Measurements from ENCODE around the gene ATP6V0E1. TPM values are rescaled to one million over a fixed set of nuclear protein-coding genes. Genes with fewer than 3 reads are reported as not detected.

Gene ATP6V0E1
- total and polyA plus RNA-seq, 2 of the 8 experiments (the other 6 are each of a cell fraction or from before 2014, with no cell fraction given) = 108 to 134 TPM

DNA sequence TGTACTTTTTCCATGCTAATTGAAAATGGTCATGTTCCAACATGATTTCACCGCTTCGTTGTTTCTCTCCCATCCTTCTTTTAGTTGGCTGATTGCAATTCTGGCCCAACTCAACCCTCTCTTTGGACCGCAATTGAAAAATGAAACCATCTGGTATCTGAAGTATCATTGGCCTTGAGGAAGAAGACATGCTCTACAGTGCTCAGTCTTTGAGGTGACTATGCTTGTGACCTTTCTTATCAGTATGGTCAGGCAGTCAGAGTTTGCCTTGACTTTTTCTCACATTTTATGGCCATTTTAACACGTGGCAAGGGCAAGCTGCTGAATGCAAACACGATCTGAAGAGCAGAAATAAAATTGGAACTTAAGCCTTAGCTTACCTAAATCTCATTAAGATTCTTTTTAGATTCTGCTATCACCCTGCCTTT, 36.6 kb downstream of the ATP6V0E1 start (continued):
- TF ChIP-seq, protein P1, sequence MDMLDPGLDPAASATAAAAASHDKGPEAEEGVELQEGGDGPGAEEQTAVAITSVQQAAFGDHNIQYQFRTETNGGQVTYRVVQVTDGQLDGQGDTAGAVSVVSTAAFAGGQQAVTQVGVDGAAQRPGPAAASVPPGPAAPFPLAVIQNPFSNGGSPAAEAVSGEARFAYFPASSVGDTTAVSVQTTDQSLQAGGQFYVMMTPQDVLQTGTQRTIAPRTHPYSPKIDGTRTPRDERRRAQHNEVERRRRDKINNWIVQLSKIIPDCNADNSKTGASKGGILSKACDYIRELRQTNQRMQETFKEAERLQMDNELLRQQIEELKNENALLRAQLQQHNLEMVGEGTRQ (IDR thresholded peaks at IDR 0.05; ENCODE audit: low read length) = no peak
- TF ChIP-seq, protein P2, sequence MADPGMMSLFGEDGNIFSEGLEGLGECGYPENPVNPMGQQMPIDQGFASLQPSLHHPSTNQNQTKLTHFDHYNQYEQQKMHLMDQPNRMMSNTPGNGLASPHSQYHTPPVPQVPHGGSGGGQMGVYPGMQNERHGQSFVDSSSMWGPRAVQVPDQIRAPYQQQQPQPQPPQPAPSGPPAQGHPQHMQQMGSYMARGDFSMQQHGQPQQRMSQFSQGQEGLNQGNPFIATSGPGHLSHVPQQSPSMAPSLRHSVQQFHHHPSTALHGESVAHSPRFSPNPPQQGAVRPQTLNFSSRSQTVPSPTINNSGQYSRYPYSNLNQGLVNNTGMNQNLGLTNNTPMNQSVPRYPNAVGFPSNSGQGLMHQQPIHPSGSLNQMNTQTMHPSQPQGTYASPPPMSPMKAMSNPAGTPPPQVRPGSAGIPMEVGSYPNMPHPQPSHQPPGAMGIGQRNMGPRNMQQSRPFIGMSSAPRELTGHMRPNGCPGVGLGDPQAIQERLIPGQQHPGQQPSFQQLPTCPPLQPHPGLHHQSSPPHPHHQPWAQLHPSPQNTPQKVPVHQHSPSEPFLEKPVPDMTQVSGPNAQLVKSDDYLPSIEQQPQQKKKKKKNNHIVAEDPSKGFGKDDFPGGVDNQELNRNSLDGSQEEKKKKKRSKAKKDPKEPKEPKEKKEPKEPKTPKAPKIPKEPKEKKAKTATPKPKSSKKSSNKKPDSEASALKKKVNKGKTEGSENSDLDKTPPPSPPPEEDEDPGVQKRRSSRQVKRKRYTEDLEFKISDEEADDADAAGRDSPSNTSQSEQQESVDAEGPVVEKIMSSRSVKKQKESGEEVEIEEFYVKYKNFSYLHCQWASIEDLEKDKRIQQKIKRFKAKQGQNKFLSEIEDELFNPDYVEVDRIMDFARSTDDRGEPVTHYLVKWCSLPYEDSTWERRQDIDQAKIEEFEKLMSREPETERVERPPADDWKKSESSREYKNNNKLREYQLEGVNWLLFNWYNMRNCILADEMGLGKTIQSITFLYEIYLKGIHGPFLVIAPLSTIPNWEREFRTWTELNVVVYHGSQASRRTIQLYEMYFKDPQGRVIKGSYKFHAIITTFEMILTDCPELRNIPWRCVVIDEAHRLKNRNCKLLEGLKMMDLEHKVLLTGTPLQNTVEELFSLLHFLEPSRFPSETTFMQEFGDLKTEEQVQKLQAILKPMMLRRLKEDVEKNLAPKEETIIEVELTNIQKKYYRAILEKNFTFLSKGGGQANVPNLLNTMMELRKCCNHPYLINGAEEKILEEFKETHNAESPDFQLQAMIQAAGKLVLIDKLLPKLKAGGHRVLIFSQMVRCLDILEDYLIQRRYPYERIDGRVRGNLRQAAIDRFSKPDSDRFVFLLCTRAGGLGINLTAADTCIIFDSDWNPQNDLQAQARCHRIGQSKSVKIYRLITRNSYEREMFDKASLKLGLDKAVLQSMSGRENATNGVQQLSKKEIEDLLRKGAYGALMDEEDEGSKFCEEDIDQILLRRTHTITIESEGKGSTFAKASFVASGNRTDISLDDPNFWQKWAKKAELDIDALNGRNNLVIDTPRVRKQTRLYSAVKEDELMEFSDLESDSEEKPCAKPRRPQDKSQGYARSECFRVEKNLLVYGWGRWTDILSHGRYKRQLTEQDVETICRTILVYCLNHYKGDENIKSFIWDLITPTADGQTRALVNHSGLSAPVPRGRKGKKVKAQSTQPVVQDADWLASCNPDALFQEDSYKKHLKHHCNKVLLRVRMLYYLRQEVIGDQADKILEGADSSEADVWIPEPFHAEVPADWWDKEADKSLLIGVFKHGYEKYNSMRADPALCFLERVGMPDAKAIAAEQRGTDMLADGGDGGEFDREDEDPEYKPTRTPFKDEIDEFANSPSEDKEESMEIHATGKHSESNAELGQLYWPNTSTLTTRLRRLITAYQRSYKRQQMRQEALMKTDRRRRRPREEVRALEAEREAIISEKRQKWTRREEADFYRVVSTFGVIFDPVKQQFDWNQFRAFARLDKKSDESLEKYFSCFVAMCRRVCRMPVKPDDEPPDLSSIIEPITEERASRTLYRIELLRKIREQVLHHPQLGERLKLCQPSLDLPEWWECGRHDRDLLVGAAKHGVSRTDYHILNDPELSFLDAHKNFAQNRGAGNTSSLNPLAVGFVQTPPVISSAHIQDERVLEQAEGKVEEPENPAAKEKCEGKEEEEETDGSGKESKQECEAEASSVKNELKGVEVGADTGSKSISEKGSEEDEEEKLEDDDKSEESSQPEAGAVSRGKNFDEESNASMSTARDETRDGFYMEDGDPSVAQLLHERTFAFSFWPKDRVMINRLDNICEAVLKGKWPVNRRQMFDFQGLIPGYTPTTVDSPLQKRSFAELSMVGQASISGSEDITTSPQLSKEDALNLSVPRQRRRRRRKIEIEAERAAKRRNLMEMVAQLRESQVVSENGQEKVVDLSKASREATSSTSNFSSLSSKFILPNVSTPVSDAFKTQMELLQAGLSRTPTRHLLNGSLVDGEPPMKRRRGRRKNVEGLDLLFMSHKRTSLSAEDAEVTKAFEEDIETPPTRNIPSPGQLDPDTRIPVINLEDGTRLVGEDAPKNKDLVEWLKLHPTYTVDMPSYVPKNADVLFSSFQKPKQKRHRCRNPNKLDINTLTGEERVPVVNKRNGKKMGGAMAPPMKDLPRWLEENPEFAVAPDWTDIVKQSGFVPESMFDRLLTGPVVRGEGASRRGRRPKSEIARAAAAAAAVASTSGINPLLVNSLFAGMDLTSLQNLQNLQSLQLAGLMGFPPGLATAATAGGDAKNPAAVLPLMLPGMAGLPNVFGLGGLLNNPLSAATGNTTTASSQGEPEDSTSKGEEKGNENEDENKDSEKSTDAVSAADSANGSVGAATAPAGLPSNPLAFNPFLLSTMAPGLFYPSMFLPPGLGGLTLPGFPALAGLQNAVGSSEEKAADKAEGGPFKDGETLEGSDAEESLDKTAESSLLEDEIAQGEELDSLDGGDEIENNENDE (IDR thresholded peaks at IDR 0.05; ENCODE audit: insufficient replicate concordance, low read length) = no peak
- TF ChIP-seq HDAC2 (IDR thresholded peaks at IDR 0.05; ENCODE audit: borderline replicate concordance in 1 of 2, low read depth in 2 of 2, low read length in 2 of 2) = no peak
